BJ (cell line): ENCODE measurements around the gene CTSC. TPM values are rescaled to one million over a fixed set of nuclear protein-coding genes. Genes with fewer than 3 reads are reported as not detected.

Experiments used
- CTCF ChIA-PET: fragments of 350-600 bp; formaldehyde crosslinking; extraction: SDS; loops from one replicate; lab custom pipeline; 2021; ENCODE audit warnings: antibody characterized with exemption, inconsistent platforms; lab: Yijun Ruan, JAX
- POLR2A ChIA-PET: fragments of 300-600 bp; sonication (Branson Sonifier 250); formaldehyde crosslinking; extraction: SDS; loops from one replicate; lab custom pipeline; 2021; ENCODE audit warnings: antibody characterized with exemption; lab: Charles Lee
- DNase-seq: peaks from one replicate; pipeline ENCODE4 v3.0.0-alpha.2; 2011; ENCODE audit warnings: low read depth
- H3K27me3 ChIP-seq: 2 replicates; pipeline ENCODE4 v1.6.0; 2011; ENCODE audit warnings: low read length; ENCODE audit not compliant: control insufficient read depth, insufficient read depth
- H3K36me3 ChIP-seq: 2 replicates; pipeline ENCODE4 v1.5.1; 2011; ENCODE audit warnings: low read length; ENCODE audit not compliant: control insufficient read depth, insufficient read depth
- H3K4me3 ChIP-seq: 2 replicates; pipeline ENCODE4 v1.5.1; 2011; ENCODE audit warnings: low read depth, mild to moderate bottlenecking, control low read depth, low read length
- polyA plus RNA-seq: library from polyadenylated mRNA; depleted of rRNA; stranded (reverse); fragments of >200 nt; gene quantifications from 2 replicates; pipeline ENCODE4 v1.2.3, GENCODE V29; 2011
- TF ChIP-seq, protein P1 (sequence below): IDR thresholded peaks from 2 replicates; pipeline ENCODE4 v1.5.1; 2011; ENCODE audit warnings: low read depth, mild to moderate bottlenecking, control low read depth, inconsistent platforms, low read length, moderate library complexity; ENCODE audit not compliant: insufficient read depth

Gene CTSC
- polyA plus RNA-seq, 1 experiment: 175 TPM

DNA sequence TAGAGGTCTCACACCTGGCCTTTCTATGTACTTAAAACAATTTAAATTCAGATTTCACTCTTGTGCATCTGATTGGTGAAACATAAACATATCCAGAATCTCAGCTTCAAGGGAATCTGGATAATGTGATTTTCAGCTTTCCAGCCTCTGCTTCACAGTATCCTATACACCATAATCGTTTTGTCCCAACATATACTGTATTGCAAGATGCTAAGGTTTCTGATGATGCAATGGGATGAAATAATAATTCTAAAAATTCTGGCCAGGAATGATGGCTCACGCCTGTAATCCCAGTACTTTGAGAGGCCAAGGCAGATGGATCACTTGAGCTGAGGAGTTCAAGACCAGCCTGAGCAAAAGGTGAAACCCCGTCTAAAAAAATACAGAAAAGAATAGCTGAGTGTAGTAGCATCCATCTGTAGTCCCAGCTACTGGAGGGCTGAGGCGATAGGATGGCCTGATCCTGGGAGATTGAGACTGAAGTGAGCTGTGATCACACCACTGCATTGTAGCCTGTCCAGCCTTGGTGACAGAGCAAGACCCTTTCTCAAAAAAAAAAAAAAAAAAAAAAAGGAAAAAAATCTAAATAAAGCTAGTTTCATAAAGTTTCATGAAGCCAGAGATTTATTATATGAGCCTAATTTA, 41.0 kb upstream of the CTSC start:
- ChIA-PET POLR2A (interaction anchor here (0.5 to 0.6 kb wide), 3 partner anchors 24 to 956 kb away, joined by 3 to 9 read pairs (median 6); no protein-coding TSS in a partner anchor), CTCF (no interaction called here)
- no peak for DNase-seq

DNA sequence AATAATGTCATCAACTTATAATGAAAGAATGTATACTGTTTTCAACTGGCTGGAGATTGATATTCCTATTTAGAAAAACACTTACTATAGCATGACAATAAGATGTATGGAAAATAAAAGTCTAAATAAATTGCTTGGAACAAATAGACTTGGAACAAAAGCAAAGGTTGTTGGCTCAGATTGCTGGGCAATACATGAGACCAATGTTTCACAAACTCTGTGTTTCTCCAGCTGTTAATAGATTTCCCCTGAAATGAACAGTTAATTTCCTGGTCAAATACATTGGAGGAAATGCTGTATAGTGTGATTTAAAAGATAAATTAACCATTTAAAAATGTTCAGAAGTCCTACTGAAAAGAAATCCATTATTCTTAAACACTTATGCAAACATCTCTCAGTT, 40.1 kb upstream of the CTSC start:
- ChIA-PET CTCF (interaction anchor here (1.0 kb wide), 1 partner anchor 9 kb away, joined by 3 read pairs; no protein-coding TSS in a partner anchor), POLR2A (no interaction called here)

More for the DNA sequence above, 41.0 kb upstream of the CTSC start:
- Histone ChIP-seq H3K4me3 (no peak overlapping the region), H3K36me3 (no peaks in the 10 kb centered on the region), H3K27me3 (no peaks in the 10 kb centered on the region)
- TF ChIP-seq, protein P1, sequence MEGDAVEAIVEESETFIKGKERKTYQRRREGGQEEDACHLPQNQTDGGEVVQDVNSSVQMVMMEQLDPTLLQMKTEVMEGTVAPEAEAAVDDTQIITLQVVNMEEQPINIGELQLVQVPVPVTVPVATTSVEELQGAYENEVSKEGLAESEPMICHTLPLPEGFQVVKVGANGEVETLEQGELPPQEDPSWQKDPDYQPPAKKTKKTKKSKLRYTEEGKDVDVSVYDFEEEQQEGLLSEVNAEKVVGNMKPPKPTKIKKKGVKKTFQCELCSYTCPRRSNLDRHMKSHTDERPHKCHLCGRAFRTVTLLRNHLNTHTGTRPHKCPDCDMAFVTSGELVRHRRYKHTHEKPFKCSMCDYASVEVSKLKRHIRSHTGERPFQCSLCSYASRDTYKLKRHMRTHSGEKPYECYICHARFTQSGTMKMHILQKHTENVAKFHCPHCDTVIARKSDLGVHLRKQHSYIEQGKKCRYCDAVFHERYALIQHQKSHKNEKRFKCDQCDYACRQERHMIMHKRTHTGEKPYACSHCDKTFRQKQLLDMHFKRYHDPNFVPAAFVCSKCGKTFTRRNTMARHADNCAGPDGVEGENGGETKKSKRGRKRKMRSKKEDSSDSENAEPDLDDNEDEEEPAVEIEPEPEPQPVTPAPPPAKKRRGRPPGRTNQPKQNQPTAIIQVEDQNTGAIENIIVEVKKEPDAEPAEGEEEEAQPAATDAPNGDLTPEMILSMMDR: no peak

DNA sequence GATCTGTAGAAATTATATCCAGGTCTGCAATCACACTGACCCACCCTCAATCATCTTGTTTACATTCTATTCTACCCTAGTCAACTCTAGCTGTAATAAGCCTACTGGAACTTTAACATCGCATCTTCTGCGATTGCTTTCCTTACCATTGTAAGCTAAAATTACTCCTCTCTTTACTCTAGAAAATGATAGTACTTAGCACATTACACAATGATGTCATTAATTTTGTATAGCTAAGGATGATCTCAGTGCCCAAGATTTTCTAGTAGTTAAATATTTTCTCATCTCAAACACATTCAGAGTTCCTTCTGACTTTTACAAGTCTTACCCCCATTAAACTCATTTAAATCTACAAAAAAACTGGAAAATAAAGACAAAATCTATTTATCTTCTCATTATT, 39.6 kb upstream of the CTSC start:
- DNase-seq: no peak
- ChIA-PET POLR2A (no interaction called here), CTCF (interaction anchor here (0.8 to 1.0 kb wide), 2 partner anchors 10 to 26 kb away, joined by 3 read pairs; no protein-coding TSS in a partner anchor)
- no peak overlapping the region for H3K4me3 ChIP-seq
- H3K36me3 ChIP-seq: no peaks in the 10 kb centered on the region
- TF ChIP-seq, protein P1: no peak
- no peaks in the 10 kb centered on the region for H3K27me3 ChIP-seq

More for the DNA sequence above, 40.1 kb upstream of the CTSC start:
- DNase-seq: no peak
- TF ChIP-seq, protein P1: no peak
- no peaks in the 10 kb centered on the region for H3K36me3 ChIP-seq
- H3K27me3 ChIP-seq: no peaks in the 10 kb centered on the region
- no peak overlapping the region for H3K4me3 ChIP-seq

DNA sequence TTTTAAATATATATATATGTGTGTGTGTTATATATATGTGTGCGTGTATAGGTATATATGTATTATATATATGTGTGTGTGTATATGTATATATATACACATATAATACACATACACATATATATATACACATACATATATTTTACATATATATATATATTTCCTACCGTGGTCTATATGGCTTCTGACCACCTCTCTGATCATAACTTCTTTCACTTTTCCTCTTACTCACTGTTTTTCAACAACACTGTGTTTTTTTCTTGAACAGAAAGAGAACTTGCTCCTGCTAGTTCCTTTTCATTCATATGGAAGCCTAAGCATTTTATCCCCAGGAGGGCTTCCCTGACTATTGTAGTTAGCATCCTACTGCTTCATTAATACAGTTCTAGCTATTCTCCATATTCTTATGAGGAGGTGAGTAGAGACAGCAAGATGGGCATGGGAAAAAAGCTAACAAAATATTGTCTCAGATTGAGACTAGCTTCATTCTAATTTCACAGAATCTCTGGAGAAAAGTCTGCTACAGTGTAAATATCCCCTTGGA, 38.5 kb upstream of the CTSC start:
- TF ChIP-seq, protein P1: no peak
- no peak for DNase-seq
- no peaks in the 10 kb centered on the region for H3K36me3 ChIP-seq
- H3K27me3 ChIP-seq: no peaks in the 10 kb centered on the region
- ChIA-PET CTCF (no interaction called here), POLR2A (no interaction called here)
- no peak overlapping the region for H3K4me3 ChIP-seq

DNA sequence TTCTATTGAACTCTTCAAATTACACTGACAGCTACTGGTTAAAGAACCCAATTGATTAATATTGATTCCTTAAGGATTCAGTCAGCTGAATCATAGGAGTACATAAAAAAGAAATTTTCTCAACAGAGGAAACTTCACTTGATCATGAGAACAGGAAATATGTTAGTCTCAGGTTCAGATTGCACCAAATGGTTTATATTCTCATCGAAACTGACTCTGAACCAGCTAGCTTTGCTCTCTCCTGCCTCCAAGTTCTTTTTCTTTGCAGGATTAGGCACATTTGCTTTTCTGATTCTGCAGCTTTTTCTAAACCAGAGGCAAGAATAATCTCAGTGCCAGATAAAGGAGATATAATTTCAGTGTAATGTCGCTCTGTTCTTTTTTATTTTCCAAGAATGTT, 33.2 kb upstream of the CTSC start:
- DNase-seq: no peak
- ChIA-PET CTCF (no interaction called here), POLR2A (no interaction called here)
- TF ChIP-seq, protein P1: no peak
- no peaks in the 10 kb centered on the region for H3K27me3 ChIP-seq
- no peaks in the 10 kb centered on the region for H3K36me3 ChIP-seq
- no peak overlapping the region for H3K4me3 ChIP-seq
